HG03469 (cell line): Measurements from ENCODE around the gene TBCD.
"Not testable (repeated sequence)": the region's sequence is repeated elsewhere in the genome, so short reads cannot be mapped to it uniquely, and the experiment has no call there.

Experiments used
- ATAC-seq: cut with Tn5 transposase; IDR thresholded peaks from one replicate; pipeline ENCODE4 v1.9.1; 2021; ENCODE audit warnings: mild to moderate bottlenecking, moderate library complexity, moderate number of reproducible peaks; ENCODE audit not compliant: unreplicated experiment

Gene TBCD

GRCh38 chr17:82984249-82984617 lies 232.4 kb downstream of the TBCD start:
- not testable (repeated sequence) for ATAC-seq

- ATAC-seq, result no peak
Observed at GRCh38 chr17:82984751-82985427, 233.0 kb downstream of the TBCD start.

GRCh38 chr17:82985428-82985805 lies 233.6 kb downstream of the TBCD start:
- no peak for ATAC-seq

- no peak for ATAC-seq
Observed at GRCh38 chr17:82985973-82986372, 234.1 kb downstream of the TBCD start.

GRCh38 chr17:82989051-82989450 lies 237.2 kb downstream of the TBCD start:
- ATAC-seq, result not testable (repeated sequence)

GRCh38 chr17:82989881-82990280 lies 238.0 kb downstream of the TBCD start:
- no peak for ATAC-seq

- ATAC-seq, result no peak
Observed at GRCh38 chr17:82993005-82993404, 241.1 kb downstream of the TBCD start.
